GM23338 (cell line): ENCODE data around the gene PTPN22. TPM values are rescaled to one million over a fixed set of nuclear protein-coding genes. Genes with fewer than 3 reads are reported as not detected.

ENCODE experiments used
- ATAC-seq: fragments of 200-7000 bp; cut with Tn5 transposase; 3 replicates; pipeline ENCODE4 v1.9.1; 2020
- DNase-seq: peaks from one replicate; pipeline ENCODE4 v3.0.0-alpha.2; 2015; ENCODE audit warnings: low spot score
- H2AFZ ChIP-seq: fragments of 200-600 bp; sonication (generic); 2 replicates; pipeline ENCODE4 v1.8.0; 2016; ENCODE audit warnings: antibody characterized with exemption, mild to moderate bottlenecking, moderate library complexity
- H3F3A ChIP-seq: fragments of 200-600 bp; sonication (generic); replicated peaks from 2 replicates; pipeline ENCODE4 v1.8.0; 2017; ENCODE audit warnings: antibody characterized with exemption, mixed run types, low read depth
- H3K27ac ChIP-seq: fragments of 200-600 bp; sonication (generic); 2 replicates; pipeline ENCODE4 v1.6.1; 2016; ENCODE audit warnings: low read depth
- H3K27me3 ChIP-seq: fragments of 200-600 bp; sonication (generic); 2 replicates; pipeline ENCODE4 v1.8.0; 2016; ENCODE audit warnings: mild to moderate bottlenecking, mixed run types, moderate library complexity; ENCODE audit not compliant: insufficient read depth
- H3K36me3 ChIP-seq: fragments of 200-600 bp; sonication (generic); 2 replicates; pipeline ENCODE4 v1.8.0; 2016; ENCODE audit warnings: mild to moderate bottlenecking; ENCODE audit not compliant: insufficient read depth
- H3K4me1 ChIP-seq: fragments of 200-600 bp; sonication (generic); 2 replicates; pipeline ENCODE4 v1.8.0; 2016; ENCODE audit warnings: mild to moderate bottlenecking, moderate library complexity; ENCODE audit not compliant: insufficient read depth
- H3K4me2 ChIP-seq: fragments of 200-600 bp; sonication (generic); 2 replicates; pipeline ENCODE4 v1.7.1; 2017; ENCODE audit warnings: mixed run types
- H3K4me3 ChIP-seq: fragments of 200-600 bp; sonication (generic); 2 replicates; pipeline ENCODE4 v1.6.1; 2016; ENCODE audit warnings: mixed run types
- H3K79me2 ChIP-seq: fragments of 200-600 bp; sonication (generic); replicated peaks from 2 replicates; pipeline ENCODE4 v1.8.0; 2017; ENCODE audit warnings: mild to moderate bottlenecking; ENCODE audit not compliant: insufficient read depth
- H3K9me2 ChIP-seq: fragments of 200-600 bp; sonication (generic); 2 replicates; pipeline ENCODE4 v1.8.0; 2017; ENCODE audit not compliant: insufficient read depth
- H4K20me1 ChIP-seq: fragments of 200-600 bp; sonication (generic); replicated peaks from 2 replicates; pipeline ENCODE4 v1.8.0; 2017; ENCODE audit warnings: mild to moderate bottlenecking; ENCODE audit not compliant: insufficient read depth
- H3K27ac Mint-ChIP-seq: 2 replicates; pipeline ENCODE4 v1.8.0; 2020; ENCODE audit warnings: inconsistent platforms, mild to moderate bottlenecking, moderate library complexity, mixed read lengths
- H3K27me3 Mint-ChIP-seq: 3 replicates; pipeline ENCODE4 v1.8.0; 2022; ENCODE audit warnings: low read depth, mild to moderate bottlenecking, moderate library complexity, mixed read lengths, inconsistent platforms; ENCODE audit not compliant: insufficient read depth, poor library complexity
- H3K36me3 Mint-ChIP-seq: 3 replicates; pipeline ENCODE4 v1.8.0; 2021; ENCODE audit warnings: low read depth, mild to moderate bottlenecking, inconsistent platforms, moderate library complexity, mixed read lengths
- H3K4me1 Mint-ChIP-seq: 3 replicates; pipeline ENCODE4 v1.8.0; 2020; ENCODE audit warnings: mild to moderate bottlenecking, inconsistent platforms, mixed read lengths
- H3K4me3 Mint-ChIP-seq: 3 replicates; pipeline ENCODE4 v1.8.0; 2021; ENCODE audit warnings: moderate library complexity, mild to moderate bottlenecking, inconsistent platforms, mixed read lengths
- H3K9me3 Mint-ChIP-seq: 3 replicates; pipeline ENCODE4 v1.8.0; 2020; ENCODE audit warnings: moderate library complexity, mild to moderate bottlenecking, inconsistent platforms, mixed read lengths
- CREB1 ChIP-seq: fragments of 250-450 bp; sonication (Bioruptor Pico); IDR thresholded peaks from 2 replicates; pipeline ENCODE4 v1.5.0; 2020; ENCODE audit warnings: low read depth, mild to moderate bottlenecking, moderate library complexity
- EZH2 ChIP-seq: fragments of 200-600 bp; sonication (generic); IDR thresholded peaks from one replicate; pipeline ENCODE4 v1.8.0; 2017; ENCODE audit warnings: antibody characterized with exemption, mild to moderate bottlenecking, low read depth; ENCODE audit not compliant: unreplicated experiment
- EZH2phosphoT487 ChIP-seq: fragments of 200-600 bp; sonication (generic); IDR thresholded peaks from one replicate; pipeline ENCODE4 v1.8.1; 2018; ENCODE audit warnings: antibody characterized with exemption; ENCODE audit not compliant: unreplicated experiment
- JUNB ChIP-seq: IDR thresholded peaks from one replicate; pipeline ENCODE4 v1.6.1; 2016; ENCODE audit warnings: antibody characterized with exemption; ENCODE audit not compliant: unreplicated experiment
- NANOG ChIP-seq: IDR thresholded peaks from 2 replicates; pipeline ENCODE4 v1.6.1; 2016; ENCODE audit warnings: antibody characterized with exemption, borderline replicate concordance
- POLR2AphosphoS5 ChIP-seq: IDR thresholded peaks from 2 replicates; pipeline ENCODE4 v1.6.1; 2016; ENCODE audit warnings: antibody characterized with exemption, low read depth
- STAT1 ChIP-seq: IDR thresholded peaks from one replicate; pipeline ENCODE4 v1.6.1; 2016; ENCODE audit warnings: antibody characterized with exemption; ENCODE audit not compliant: unreplicated experiment
- ZNF114 ChIP-seq: fragments of 250-450 bp; sonication (Bioruptor Pico); IDR thresholded peaks from 2 replicates; pipeline ENCODE4 v1.5.0; 2020; ENCODE audit warnings: mild to moderate bottlenecking, moderate library complexity
- polyA plus RNA-seq: library from polyadenylated mRNA; unstranded; fragments of >200 nt; fragmentation: Nextera tagmentation; extraction: Ambion mirVana; gene quantifications from 2 replicates; pipeline ENCODE4 v1.2.1, GENCODE V29; 2016
- total RNA-seq: library from RNA; depleted of rRNA; stranded (reverse); fragments of >200 nt; shearing (Covaris generic); gene quantifications from 2 replicates; pipeline ENCODE4 v1.2.3, GENCODE V29; 2014
- TF ChIP-seq, protein P1 (sequence below): IDR thresholded peaks from one replicate; pipeline ENCODE4 v1.6.1; 2018; ENCODE audit warnings: antibody characterized with exemption; ENCODE audit not compliant: unreplicated experiment

PTPN22 gene
- total and polyA plus RNA-seq, 2 experiments from 2014 or later: 0.08 TPM; not detected in 1

DNA sequence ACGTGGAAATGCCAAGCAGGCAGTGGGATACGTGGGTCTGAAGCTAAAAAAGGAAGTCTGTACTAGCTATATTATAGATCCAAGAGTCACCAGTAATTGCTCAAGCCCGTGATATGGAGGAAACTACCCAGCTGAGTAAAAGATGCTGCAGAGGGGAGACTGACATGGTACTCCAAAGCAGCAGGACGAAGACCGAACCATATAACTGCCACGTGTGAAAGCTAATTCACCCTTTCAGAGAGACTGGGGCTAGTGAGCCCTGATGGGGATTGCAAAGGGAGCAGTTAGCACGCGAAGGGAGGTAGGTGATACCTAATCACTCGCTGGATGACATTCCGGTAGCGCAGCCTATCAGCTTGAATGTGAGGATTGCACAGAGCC, 32.8 kb upstream of the PTPN22 start:
- Histone ChIP-seq H3K36me3 (peaks cover 8% of the 10 kb centered on the region; the same call in 1 of the 2 replicates), H3K27ac (peak overlapping the region; percentile 86), H3K4me3 (peak overlapping the region; percentile 85), H3K27me3 (no peaks in the 10 kb centered on the region), H3K4me1 (peaks cover 9% of the 10 kb centered on the region; the same call in 1 of the 2 replicates), H2AFZ (peak overlapping the region; percentile 98), H3K4me2 (peak overlapping the region; percentile 83), H3K79me2 (peaks cover 9% of the 10 kb centered on the region; the same call in 1 of the 2 replicates), H4K20me1 (no peaks in the 10 kb centered on the region), H3F3A (peaks cover 15% of the 10 kb centered on the region), H3K9me2 (no peaks in the 10 kb centered on the region)
- Mint-ChIP-seq H3K9me3 (no peaks in the 10 kb centered on the region), H3K27ac (peak overlapping the region; percentile 92), H3K27me3 (peaks cover 8% of the 10 kb centered on the region), H3K4me3 (peak overlapping the region; percentile 94), H3K36me3 (peaks cover 13% of the 10 kb centered on the region), H3K4me1 (peaks cover 8% of the 10 kb centered on the region)
- TF ChIP-seq NANOG: no peak
- TF ChIP-seq, protein P1, sequence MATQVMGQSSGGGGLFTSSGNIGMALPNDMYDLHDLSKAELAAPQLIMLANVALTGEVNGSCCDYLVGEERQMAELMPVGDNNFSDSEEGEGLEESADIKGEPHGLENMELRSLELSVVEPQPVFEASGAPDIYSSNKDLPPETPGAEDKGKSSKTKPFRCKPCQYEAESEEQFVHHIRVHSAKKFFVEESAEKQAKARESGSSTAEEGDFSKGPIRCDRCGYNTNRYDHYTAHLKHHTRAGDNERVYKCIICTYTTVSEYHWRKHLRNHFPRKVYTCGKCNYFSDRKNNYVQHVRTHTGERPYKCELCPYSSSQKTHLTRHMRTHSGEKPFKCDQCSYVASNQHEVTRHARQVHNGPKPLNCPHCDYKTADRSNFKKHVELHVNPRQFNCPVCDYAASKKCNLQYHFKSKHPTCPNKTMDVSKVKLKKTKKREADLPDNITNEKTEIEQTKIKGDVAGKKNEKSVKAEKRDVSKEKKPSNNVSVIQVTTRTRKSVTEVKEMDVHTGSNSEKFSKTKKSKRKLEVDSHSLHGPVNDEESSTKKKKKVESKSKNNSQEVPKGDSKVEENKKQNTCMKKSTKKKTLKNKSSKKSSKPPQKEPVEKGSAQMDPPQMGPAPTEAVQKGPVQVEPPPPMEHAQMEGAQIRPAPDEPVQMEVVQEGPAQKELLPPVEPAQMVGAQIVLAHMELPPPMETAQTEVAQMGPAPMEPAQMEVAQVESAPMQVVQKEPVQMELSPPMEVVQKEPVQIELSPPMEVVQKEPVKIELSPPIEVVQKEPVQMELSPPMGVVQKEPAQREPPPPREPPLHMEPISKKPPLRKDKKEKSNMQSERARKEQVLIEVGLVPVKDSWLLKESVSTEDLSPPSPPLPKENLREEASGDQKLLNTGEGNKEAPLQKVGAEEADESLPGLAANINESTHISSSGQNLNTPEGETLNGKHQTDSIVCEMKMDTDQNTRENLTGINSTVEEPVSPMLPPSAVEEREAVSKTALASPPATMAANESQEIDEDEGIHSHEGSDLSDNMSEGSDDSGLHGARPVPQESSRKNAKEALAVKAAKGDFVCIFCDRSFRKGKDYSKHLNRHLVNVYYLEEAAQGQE: no peak
- no peak for TF ChIP-seq JUNB
- TF ChIP-seq STAT1: no peak
- no peak for TF ChIP-seq EZH2phosphoT487
- TF ChIP-seq POLR2AphosphoS5: no peak
- no peak for TF ChIP-seq ZNF114 (CRISPR knock-in tag)
- DNase-seq: peak; percentile 79
- ATAC-seq: peak; percentile 48

DNA sequence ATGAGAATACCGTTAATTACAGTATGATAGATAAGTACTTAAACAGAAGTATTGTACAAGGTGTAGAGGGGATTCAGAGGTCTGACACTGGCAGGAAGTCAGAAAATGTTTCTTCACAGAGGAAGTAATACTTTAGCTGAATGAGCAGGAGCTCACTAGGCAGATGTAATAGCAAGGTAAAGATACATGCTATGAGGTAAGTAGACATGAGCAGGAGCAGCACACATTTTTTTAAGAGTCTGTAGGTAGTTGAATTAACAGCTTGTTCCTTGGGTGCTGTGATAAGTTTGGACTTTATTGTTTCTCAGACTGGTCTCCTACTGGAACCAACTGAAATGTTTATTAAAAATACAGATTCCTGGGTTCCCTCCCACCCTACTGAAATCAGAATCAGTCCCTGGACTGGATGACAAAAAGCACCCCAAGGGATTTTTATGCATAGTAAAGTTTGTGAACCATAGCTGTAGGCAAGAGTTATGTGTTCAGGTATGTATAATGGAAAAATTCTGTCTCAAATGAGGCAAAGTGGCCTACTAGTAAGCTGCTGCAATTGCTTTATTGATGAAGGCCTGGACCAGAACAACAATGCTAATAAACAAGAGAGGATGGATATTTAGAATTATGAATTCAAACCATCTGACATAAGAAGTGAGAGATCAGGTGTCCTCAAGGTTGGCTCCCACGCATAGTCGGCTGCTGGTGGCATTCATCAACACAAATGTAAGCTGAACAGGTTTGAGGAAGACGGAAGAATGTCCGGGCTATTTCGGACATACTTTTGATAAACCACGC, 32.2 kb upstream of the PTPN22 start:
- peaks cover 15% of the 10 kb centered on the region for H3F3A ChIP-seq
- H3K9me3 Mint-ChIP-seq: no peaks in the 10 kb centered on the region
- peaks cover 2% of the 10 kb centered on the region; the same call in 1 of the 2 replicates for H3K36me3 ChIP-seq
- H3K4me3 ChIP-seq: peak overlapping the region; percentile 85
- no peak for ATAC-seq
- H3K27ac Mint-ChIP-seq: no peak overlapping the region; the same call in 1 of the 2 replicates
- DNase-seq: no peak
- H3K27me3 ChIP-seq: no peaks in the 10 kb centered on the region
- H3K36me3 Mint-ChIP-seq: peaks cover 13% of the 10 kb centered on the region
- peak overlapping the region; percentile 86 for H3K27ac ChIP-seq
- H3K27me3 Mint-ChIP-seq: peaks cover 8% of the 10 kb centered on the region
- H3K79me2 ChIP-seq: peaks cover 9% of the 10 kb centered on the region; the same call in 1 of the 2 replicates
- H4K20me1 ChIP-seq: no peaks in the 10 kb centered on the region
- H3K4me3 Mint-ChIP-seq: peak overlapping the region; percentile 94
- peaks cover 9% of the 10 kb centered on the region; the same call in 1 of the 2 replicates for H3K4me1 ChIP-seq
- H2AFZ ChIP-seq: peak overlapping the region; percentile 98
- H3K4me2 ChIP-seq: peak overlapping the region; percentile 83
- no peaks in the 10 kb centered on the region for H3K9me2 ChIP-seq
- H3K4me1 Mint-ChIP-seq: peaks cover 8% of the 10 kb centered on the region
- TF ChIP-seq EZH2 (no peak), EZH2phosphoT487 (no peak), ZNF114 (CRISPR knock-in tag) (no peak), JUNB (no peak), CREB1 (no peak)
- TF ChIP-seq, protein P1: no peak
